SU-DHL-6 (cell line): ENCODE data around the gene OR5D14.

Experiments used
- CTCF ChIP-seq: fragments of 200-600 bp; sonication (generic); IDR thresholded peaks from one replicate; pipeline ENCODE4 v1.5.1; 2017; ENCODE audit warnings: antibody characterized with exemption, mild to moderate bottlenecking, low read length, moderate library complexity; ENCODE audit not compliant: insufficient read depth, poor library complexity, severe bottlenecking
- EZH2phosphoT487 ChIP-seq: fragments of 200-600 bp; sonication (generic), shearing (Covaris generic); conservative IDR thresholded peaks from 2 replicates; pipeline ENCODE4 v1.6.1; 2018; ENCODE audit warnings: mild to moderate bottlenecking, antibody characterized with exemption, low read length, moderate library complexity, mixed read lengths

- TF ChIP-seq EZH2phosphoT487 (no peak), CTCF (no peak)
These were observed 24.0 kb downstream of the OR5D14 start, which contains the start of gene OR5D18 for GRCh38 chr11:55819330-55819729.
